SW480 (cell line): ENCODE measurements around the gene PRSS12.
"Not testable (repeated sequence)": the region's sequence is repeated elsewhere in the genome, so short reads cannot be mapped to it uniquely, and the experiment has no call there.

Experiments used
- DNase-seq: peaks from one replicate; pipeline ENCODE4 v3.0.0-alpha.2; 2016; ENCODE audit warnings: low spot score

PRSS12 gene, protein sequence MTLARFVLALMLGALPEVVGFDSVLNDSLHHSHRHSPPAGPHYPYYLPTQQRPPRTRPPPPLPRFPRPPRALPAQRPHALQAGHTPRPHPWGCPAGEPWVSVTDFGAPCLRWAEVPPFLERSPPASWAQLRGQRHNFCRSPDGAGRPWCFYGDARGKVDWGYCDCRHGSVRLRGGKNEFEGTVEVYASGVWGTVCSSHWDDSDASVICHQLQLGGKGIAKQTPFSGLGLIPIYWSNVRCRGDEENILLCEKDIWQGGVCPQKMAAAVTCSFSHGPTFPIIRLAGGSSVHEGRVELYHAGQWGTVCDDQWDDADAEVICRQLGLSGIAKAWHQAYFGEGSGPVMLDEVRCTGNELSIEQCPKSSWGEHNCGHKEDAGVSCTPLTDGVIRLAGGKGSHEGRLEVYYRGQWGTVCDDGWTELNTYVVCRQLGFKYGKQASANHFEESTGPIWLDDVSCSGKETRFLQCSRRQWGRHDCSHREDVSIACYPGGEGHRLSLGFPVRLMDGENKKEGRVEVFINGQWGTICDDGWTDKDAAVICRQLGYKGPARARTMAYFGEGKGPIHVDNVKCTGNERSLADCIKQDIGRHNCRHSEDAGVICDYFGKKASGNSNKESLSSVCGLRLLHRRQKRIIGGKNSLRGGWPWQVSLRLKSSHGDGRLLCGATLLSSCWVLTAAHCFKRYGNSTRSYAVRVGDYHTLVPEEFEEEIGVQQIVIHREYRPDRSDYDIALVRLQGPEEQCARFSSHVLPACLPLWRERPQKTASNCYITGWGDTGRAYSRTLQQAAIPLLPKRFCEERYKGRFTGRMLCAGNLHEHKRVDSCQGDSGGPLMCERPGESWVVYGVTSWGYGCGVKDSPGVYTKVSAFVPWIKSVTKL

DNA sequence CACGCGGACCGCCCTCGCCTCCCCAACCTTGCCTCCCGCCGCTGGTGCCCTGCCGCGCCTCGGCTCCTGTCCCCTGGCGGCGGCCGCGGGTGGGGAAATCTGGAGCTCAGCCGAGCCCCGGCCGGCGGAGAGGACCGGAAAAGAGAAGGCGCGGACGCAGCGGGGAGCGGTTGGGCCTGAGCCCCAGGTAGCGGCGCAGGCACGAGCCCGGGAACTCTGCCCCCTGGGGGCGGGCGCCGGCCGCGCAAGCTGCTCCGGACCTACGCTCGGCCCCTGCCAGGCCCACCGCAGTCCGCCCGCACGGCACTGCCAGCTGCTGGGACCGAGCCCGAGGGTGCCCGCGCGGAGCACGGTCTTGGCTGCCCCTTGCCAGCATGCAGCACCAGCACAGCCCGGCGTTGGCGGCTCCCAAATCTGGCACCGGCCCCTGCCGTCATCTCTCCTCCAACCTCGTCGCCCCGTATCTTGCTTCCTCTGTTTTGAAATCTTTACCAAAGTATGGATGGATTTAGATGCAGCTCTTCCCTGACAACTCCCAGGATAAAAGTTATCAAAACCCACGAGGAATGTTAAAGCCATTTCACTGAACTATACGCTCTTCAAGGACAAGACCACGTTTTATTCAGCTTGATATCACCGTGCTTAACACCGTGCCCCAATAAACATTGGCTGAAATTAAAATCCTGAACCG, at the start of gene PRSS12:
TSS of gene PRSS12 (minus strand) at position 161 of the 691 bp plus-strand sequence. CDS start 283 bp downstream, outside the sequence.
- peak; percentile 81 for DNase-seq

DNA sequence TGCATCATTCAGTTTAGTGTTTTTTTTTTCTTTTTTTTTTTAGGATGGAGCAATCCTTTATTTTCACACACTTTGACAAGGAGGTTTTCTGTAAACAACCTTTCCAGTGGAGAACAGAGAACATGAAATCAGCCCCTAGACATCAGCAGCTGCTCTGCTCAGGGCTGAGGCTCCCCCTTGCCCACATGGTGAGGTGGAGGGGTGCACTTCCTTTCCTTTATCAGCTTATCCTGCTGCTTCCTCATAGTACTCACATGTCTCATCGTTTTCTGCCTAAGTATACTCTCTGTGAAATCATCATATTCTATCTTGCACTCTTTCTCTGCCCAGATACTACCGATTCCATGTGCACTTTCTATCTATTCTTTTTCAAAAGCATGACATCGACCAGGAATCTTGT, 47.6 kb upstream of the PRSS12 start:
- no peak for DNase-seq

DNA sequence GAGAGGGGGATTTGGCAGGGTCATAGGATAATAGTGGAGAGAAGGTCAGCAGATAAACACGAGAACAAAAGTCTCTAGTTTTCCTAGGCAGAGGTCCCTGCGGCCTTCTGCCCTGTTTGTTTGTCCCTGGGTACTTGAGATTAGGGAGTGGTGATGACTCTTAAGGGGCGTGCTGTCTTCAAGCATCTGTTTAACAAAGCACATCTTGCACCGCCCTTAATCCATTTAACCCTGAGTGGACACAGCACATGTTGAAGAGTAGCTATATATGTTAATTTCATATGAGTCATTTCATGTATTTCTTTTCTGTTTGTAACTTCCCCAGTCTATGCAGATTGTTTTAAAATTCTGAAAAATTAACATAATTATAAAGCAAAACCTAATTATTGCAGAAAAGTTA, 47.1 kb upstream of the PRSS12 start:
- DNase-seq = not testable (repeated sequence)

DNA sequence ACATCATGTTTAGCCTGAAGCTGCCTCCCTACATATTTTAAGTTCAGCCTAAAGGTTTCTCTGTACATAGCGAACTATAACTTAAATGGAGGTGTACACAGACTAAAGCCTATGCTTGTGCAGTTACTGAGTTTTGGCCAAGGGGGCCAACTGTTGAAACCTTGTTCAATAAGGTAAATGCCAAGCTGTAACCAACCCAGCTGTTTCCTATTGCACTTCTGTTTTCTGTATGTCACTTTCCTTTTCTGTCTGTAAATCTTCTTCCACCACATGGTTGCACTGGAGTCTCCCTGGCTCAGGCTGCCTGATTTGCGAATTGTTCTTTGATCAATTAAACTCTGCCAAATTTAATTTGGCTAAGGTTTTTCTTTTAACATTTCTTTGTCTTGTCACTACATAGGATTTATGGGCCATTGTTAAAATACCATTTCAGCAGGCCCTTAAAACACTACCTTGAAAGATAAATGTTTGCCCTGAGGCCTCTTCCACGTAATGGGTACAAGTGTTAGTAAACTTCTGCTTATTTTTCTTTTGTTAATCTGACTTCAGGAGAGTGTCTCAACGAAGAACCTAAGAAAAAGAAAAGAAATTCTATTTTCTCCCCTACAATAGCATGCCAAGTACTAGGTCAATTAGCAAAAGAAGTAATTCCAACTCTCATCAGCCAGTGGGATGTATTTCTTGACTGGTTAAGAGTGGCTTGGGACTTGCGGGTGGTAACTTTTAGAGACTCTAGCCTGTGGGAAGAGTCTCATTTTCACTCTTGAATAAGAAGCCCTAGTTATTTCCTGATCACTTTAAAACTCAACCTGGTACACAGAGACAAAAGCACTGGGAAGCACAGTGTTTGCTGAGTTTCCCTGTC, 45.7 kb upstream of the PRSS12 start:
- no peak for DNase-seq

DNA sequence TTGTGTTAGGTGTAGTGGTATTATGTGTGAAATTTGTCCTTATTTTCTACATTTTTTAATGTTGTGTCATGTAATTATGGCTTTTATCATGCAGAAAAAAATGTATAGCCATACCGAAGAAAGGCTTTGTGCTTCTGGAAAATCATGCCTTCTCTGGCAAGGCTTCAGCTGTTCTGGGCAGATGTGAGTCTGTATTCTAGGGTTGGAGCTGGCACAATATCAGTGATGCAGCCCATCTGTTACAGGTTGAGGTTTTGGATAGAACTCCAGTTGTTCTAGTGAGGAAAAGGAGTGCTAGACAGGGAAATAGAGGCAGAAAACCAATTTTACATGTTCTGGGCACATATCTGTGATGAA, 44.8 kb upstream of the PRSS12 start:
- no peak for DNase-seq

DNA sequence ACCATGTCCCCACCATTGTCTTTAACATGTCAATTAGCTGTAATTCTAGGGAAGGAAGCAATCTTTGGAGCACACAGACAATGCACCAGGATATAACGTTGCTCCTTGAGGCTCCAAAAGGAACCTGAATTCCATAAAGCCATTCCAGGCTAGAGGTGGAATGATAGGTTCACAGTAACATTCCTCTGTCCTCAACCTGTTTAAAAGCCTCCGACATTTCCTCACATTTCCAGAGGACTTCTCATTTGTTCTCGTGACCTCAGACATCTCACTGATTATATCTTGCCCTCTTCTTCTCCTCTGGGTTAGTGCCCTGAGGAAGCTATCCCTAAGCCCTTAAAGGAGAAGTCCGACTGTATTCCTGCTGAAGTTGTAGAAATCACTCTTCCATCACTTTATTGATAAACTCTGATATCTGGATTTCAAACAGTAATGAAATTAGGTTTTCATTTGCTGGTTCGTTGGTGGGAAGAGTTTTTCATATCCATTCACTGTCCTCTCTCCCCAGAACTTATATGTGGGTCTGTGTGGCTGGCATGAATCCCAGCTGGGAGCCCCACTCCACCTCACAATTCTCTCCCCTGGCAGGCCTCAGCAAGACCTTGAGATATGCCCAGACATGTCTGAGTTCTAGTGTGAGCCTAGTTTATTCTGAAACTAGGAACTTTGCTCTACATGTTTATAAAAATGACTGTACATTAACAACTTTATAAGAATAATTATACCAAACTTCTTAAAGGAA, 44.2 kb upstream of the PRSS12 start:
- DNase-seq = no peak

DNA sequence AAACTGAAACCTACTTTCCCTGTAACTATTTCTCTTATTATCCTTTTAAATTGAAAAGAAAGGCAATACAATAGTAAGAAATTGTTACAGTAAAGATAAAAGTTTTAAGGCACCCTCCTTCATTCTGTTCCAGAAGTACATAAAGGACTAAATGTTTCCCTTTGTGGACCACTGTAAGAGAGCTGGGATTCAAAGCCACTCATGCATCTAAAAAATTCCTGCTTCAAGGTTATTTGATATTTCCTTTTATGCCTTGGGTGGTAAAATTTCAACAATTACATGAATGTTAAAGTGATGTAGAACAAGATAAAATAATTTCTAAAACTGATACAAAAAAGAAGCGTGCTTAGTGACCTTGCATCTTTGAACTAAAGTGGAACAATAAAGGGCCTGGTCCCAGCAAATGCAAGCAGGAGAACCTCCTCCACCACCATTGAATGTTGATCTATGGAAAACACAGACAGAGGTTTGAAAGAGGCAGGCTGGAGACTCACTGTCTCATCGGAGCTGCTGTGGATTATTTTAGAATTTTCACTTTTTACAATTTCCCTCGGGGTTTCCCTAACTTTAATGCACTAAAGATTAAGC, 42.3 kb upstream of the PRSS12 start:
- DNase-seq = no peak

DNA sequence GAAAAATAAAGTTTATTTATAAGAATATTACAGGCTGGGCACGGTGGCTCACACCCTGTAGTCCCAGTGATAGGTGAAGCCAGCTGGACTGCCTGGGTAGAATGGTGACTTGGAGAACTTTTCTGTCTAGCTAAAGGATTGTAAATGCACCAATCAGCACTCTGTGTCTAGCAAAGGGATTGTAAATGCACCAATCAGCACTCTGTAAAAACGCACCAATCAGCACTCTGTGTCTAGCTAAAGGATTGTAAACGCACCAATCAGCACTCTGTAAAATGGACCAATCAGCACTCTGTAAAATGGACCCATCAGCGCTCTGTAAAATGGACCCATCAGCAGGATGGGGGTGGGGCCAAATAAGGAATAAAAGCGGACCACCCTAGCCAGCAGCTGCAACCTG, 39.7 kb upstream of the PRSS12 start:
- not testable (repeated sequence) for DNase-seq

DNA sequence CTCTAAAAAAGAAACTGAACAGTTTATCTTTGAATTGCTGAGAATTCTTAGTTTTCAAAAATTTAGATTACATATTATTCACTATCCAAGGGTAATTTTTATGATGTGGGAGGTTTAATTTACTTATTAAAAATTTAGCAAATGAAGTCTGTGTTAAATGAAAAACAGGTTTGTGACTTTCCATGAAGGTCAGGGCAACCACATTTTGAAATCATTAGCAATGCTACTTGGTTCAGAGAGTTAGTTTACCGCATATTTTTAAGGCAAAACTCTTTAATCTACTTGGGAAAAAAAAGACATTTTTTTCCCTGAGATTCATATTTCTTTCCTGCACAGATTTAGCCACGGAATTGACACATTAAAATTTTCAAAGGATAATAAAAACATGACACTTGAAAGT, 37.3 kb upstream of the PRSS12 start:
- no peak for DNase-seq

DNA sequence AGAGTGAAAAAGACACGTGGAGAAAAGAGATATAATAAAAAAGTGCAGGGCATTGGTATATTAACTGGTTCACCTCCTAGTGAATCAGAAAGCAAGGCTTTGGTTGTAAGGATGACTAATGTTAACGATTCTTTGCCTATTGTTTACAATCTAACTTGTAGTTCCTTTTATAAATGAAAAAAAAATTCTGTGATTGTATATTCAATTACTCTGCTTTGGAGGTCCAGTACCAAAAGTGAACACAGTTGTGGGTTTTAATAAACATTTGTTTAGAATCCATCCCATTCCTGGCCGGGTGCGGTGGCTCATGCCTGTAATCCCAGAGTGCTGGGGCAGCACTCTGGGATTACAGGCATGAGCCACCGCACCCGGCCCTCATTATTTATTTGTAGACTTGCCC, 36.9 kb upstream of the PRSS12 start:
- no peak for DNase-seq

DNA sequence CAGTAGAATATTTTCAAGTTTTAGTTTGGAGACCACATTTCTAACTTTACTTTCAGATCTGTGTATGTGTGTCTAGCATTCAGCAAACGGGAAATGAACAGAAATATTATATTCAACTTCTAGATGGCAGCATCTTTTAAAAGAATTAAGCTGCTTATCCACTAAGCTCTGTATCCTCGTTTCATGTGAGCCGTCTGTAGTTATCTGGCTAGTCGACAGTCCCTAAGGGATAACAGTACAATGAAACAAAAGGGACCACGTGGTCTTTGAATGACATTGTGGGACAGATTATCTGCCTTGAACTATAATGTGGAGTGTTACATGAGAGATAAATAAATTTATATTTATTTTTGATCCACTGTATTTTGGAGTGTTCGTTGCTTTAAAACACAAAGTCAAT, 35.8 kb upstream of the PRSS12 start:
- no peak for DNase-seq

DNA sequence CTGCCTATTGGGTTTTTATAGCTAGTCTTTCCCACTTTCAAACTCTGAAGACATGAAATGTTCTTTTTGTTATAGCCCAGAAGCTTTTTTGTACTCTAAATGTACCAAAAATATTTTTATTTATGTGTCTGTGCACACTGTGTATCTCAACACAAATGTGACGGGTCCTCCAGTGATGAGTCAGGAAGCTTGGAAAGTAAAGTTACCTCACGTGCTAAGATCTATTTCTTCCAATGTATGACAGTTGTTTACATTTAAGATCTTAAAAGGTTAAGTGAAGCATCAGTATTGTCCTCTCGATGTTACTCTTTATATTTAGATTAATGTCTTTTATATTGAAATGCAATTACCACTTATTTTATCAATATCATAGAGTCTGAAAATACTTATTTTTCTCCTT, 29.1 kb upstream of the PRSS12 start:
- DNase-seq = no peak

DNA sequence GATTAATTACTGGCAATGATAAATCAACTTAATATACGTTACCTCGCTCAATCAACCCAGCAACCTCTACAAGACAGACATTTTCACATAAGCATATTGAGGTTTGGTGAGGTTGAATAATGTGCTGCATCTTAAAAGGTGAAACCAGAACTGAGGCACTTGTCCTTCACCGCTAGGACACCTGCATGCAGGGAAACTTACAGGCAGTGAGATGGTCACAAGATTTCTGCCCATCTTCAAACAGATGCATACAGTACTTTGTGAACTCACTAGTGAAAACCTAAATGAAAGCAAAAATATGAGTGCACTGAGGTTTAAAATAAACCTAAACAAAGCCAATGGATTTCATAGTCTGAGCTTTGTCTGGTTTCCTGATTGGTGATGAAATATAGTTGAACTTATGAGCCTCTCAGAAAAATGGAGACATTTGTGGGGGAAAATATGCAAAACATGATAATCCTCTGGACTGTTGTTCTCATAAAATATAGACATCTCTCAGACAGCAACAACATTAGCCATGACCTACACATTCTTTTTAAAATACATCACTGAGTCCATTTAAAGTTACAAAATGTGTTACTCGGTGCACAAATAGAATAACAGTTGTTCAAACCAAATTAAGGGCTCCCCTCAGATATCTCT, 20.9 kb upstream of the PRSS12 start:
- no peak for DNase-seq

DNA sequence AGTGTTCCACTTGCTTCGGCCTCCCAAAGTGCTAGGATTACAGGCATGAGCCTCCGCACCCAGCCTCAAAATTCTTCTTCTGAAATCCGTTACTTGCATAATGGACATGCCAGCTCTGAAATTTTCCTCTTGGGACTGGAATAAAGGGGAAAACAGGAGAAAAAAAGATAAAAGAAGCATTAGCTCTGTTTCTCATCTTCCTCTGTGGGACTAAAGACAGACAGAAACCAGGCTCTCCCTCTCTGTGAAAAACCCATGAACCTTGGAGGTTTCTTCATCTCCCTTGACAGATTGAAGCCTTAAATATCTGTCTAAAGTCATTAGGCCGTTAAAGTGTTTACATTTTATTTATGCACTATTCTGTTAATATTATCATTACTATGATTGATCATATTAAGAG, 19.4 kb upstream of the PRSS12 start:
- no peak for DNase-seq

DNA sequence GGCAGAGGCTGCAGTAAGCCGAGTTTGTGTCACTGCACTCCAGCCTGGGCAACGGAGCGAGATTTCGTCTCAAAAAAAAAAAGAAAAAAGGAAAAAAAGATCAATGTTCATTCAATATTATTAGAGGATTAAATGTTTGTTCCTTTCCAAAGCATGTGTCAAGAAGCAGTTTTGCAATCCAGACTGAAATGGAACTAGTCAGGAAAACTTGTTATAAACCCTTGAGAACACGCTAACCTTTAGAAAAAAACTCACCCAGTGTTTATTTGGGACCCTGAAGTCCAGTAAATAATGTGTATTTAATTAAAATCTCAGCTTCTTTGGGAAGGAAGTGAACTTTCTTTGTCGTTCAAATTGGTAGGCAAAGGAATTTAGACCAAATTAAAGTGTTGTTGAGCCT, 16.4 kb upstream of the PRSS12 start:
- DNase-seq = no peak

DNA sequence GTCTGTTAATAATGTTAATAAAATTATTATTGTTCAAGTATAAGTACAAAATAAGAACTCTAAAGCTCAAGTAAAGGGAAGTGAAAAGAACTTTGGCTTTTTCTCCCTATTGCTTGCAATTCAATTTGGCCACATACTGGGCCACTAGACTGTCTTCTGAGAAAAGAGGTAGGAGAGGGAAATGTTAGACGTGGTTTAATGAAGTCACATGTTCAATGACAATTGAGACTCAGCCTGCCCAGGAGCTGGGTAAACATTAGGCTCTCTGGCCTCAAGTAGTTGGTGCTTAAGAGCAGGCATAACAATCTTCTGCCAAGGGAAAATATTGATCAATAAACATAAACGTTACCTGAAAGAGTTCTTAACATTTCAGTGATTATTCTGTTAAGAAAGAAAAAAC, 15.1 kb upstream of the PRSS12 start:
- DNase-seq = no peak

DNA sequence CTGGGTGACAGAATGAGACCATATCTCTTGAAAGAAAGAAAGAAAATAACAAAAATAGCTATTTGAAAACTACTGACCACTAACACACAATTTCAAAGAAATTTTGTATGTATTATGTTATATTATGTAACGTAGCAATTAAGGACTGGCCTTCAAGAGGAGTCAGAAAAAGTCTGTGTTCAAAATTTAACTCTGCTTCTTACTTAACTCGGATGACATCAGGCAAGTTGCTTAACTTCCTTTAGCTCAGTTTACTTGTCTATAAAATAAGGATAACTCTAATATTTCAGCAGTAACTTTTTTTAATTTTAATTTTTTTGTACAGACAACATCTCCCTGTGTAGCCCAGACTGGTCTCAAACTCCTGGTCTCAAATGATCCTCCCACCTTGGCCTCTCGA, 14.6 kb upstream of the PRSS12 start:
- DNase-seq = no peak

DNA sequence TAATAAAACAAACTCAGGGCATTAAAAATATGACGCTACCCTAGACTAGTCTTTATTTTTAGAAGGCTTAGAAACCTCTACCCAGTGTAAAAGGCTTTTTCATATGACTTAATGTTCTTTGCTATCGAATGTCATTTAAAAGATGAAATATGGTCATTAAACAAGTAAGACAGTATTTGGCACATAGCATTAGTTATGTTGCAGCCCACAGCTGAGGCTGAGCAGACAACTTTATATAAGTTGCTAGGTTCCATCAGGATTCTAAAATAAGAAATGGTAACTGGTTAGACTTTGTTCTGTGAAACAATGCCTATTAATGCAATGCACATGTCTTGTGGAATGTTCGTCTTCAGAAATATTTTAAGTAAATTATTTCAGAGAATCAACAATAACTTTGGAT, 10.4 kb upstream of the PRSS12 start:
- DNase-seq = no peak

DNA sequence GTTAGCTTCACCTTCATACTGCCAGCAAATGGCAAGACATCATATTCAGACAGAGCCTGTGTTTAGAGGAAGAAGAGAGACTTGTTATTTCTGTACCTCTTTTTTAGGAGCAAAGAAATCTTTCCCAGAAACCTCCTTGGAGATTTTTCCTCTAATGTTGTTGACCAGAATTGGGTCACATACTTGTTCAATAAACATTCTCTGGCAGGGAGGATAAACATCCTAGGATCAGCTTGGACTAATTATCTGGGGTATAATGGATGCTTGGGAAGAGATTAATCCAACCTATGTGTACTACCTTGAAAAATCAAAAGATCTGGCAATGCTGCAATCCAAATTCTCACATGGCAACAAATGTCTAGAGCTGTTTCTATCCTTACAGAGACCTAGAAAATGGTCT, 8.4 kb upstream of the PRSS12 start:
- DNase-seq = no peak

DNA sequence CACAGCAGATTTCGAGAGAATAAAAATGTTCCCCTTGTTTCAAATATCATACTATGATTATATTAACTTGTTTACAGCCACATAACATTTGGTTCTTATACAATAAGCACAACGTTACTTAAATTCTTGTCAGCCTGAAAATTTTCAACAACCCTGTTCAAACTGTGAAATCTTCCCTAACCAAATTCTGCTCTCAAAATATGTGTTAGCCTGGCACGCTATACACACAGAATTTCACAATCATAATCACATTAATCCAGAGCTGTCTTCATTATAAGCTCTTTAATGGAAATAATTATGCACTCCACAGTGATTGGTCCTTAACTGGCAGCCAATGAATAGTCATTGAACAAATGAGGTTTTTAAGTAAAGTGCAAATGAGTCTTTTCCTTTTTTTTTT, 7.3 kb upstream of the PRSS12 start:
- no peak for DNase-seq
